Measurements from ENCODE around the gene SYP.
A peak's percentile ranks its signal among the peaks of the same experiment; 100 is the strongest.

SYP gene

GRCh38 chrX:49220100-49220499, 20.1 kb upstream of the SYP start:
- no peak for DNase-seq (ENCODE audit: low spot score)

- no peak for DNase-seq (ENCODE audit: low spot score)
These were observed 15.1 kb upstream of the SYP start for GRCh38 chrX:49214996-49215526.

- no peak for DNase-seq (ENCODE audit: low spot score)
These were observed 14.4 kb upstream of the SYP start for GRCh38 chrX:49214416-49214815.

- DNase-seq (ENCODE audit: low spot score) = no peak
These were observed 12.9 kb upstream of the SYP start for GRCh38 chrX:49212861-49213260.

- no peak for DNase-seq (ENCODE audit: low spot score)
These were observed 12.2 kb upstream of the SYP start for GRCh38 chrX:49212209-49212608.

- no peak for DNase-seq (ENCODE audit: low spot score)
These were observed 11.1 kb upstream of the SYP start for GRCh38 chrX:49211074-49211473.

GRCh38 chrX:49210406-49210805, 10.4 kb upstream of the SYP start:
- no peak for DNase-seq (ENCODE audit: low spot score)

- DNase-seq (ENCODE audit: low spot score) = no peak
These were observed 9.7 kb upstream of the SYP start for GRCh38 chrX:49209434-49210251.

- no peak for DNase-seq (ENCODE audit: low spot score)
These were observed 8.4 kb upstream of the SYP start for GRCh38 chrX:49208399-49208798.

- no peak for DNase-seq (ENCODE audit: low spot score)
These were observed 6.5 kb upstream of the SYP start for GRCh38 chrX:49206543-49206942.

- no peak for DNase-seq (ENCODE audit: low spot score)
These were observed 5.5 kb upstream of the SYP start for GRCh38 chrX:49205443-49205842.

- DNase-seq (ENCODE audit: low spot score) = no peak
These were observed 4.7 kb upstream of the SYP start for GRCh38 chrX:49204709-49205108.

- no peak for DNase-seq (ENCODE audit: low spot score)
These were observed 4.0 kb upstream of the SYP start for GRCh38 chrX:49204017-49204416.

- no peak for DNase-seq (ENCODE audit: low spot score)
These were observed 3.5 kb upstream of the SYP start for GRCh38 chrX:49203536-49203935.

- no peak for DNase-seq (ENCODE audit: low spot score)
These were observed 2.0 kb upstream of the SYP start for GRCh38 chrX:49202022-49202421.

- no peak for DNase-seq (ENCODE audit: low spot score)
These were observed 738 bp downstream of the SYP start for GRCh38 chrX:49199315-49199595.

- no peak for DNase-seq (ENCODE audit: low spot score)
These were observed 1.3 kb downstream of the SYP start for GRCh38 chrX:49198540-49199314.

GRCh38 chrX:49197543-49198087, 2.4 kb downstream of the SYP start:
- no peak for DNase-seq (ENCODE audit: low spot score)

GRCh38 chrX:49193542-49193964, 6.4 kb downstream of the SYP start:
- no peak for DNase-seq (ENCODE audit: low spot score)

- peak; percentile 17 for DNase-seq (ENCODE audit: low spot score)
These were observed 7.2 kb downstream of the SYP start for GRCh38 chrX:49192722-49193328.

- no peak for DNase-seq (ENCODE audit: low spot score)
These were observed 8.4 kb downstream of the SYP start for GRCh38 chrX:49191574-49192011.

GRCh38 chrX:49190821-49191573, 9.0 kb downstream of the SYP start:
- DNase-seq (ENCODE audit: low spot score) = peak; percentile 89
